ENCODE measurements around the gene TGM2.

- TF ChIP-seq GATA2 (IDR thresholded peaks at IDR 0.05; ENCODE audit: low read depth, low read length) (no peak), GATA3 (IDR thresholded peaks at IDR 0.05; ENCODE audit: low read depth, low read length) (no peak)
Observed at GRCh38 chr20:38193586-38194105, 28.6 kb upstream of the TGM2 start.
